Fibroblast of peridontal ligament (primary cell): Measurements from ENCODE around the gene CRIM1.
A peak's percentile ranks its signal among the peaks of the same experiment; 100 is the strongest.

ENCODE experiments used
- DNase-seq: peaks from one replicate; pipeline ENCODE4 v3.0.0-alpha.2; 2010; ENCODE audit errors: extremely low read depth

Gene CRIM1

GRCh38 chr2:36520431-36520830 lies 164.9 kb downstream of the CRIM1 start:
- DNase-seq, result no peak

GRCh38 chr2:36523153-36523552 lies 167.6 kb downstream of the CRIM1 start:
- DNase-seq, result no peak

GRCh38 chr2:36525245-36525644 lies 169.7 kb downstream of the CRIM1 start:
- no peak for DNase-seq

GRCh38 chr2:36526226-36526625 lies 170.6 kb downstream of the CRIM1 start:
- DNase-seq, result peak; percentile 59

GRCh38 chr2:36528274-36528673 lies 172.7 kb downstream of the CRIM1 start:
- no peak for DNase-seq

- DNase-seq, result no peak
Measured at GRCh38 chr2:36528766-36529392, 173.3 kb downstream of the CRIM1 start.

- peak; percentile 77 for DNase-seq
Measured at GRCh38 chr2:36530178-36530982, 174.8 kb downstream of the CRIM1 start.

GRCh38 chr2:36530983-36531354 lies 175.4 kb downstream of the CRIM1 start:
- peak; percentile 92 for DNase-seq

GRCh38 chr2:36534275-36534799 lies 178.8 kb downstream of the CRIM1 start:
- no peak for DNase-seq

- no peak for DNase-seq
Measured at GRCh38 chr2:36535099-36535498, 179.5 kb downstream of the CRIM1 start.

- DNase-seq, result no peak
Measured at GRCh38 chr2:36536776-36537175, 181.2 kb downstream of the CRIM1 start.

GRCh38 chr2:36538335-36538734 lies 182.8 kb downstream of the CRIM1 start:
- DNase-seq, result no peak

GRCh38 chr2:36539631-36540030 lies 184.1 kb downstream of the CRIM1 start:
- peak; percentile 44 for DNase-seq

GRCh38 chr2:36540986-36541754 lies 185.6 kb downstream of the CRIM1 start:
- DNase-seq, result no peak

GRCh38 chr2:36541891-36542595 lies 186.5 kb downstream of the CRIM1 start:
- no peak for DNase-seq

GRCh38 chr2:36544638-36545338 lies 189.2 kb downstream of the CRIM1 start:
- peak; percentile 32 for DNase-seq

- DNase-seq, result no peak
Measured at GRCh38 chr2:36545871-36546416, 190.4 kb downstream of the CRIM1 start.

- DNase-seq, result no peak
Measured at GRCh38 chr2:36547906-36548305, 192.3 kb downstream of the CRIM1 start.

GRCh38 chr2:36549165-36549574 lies 193.6 kb downstream of the CRIM1 start:
- DNase-seq, result peak; percentile 37

- DNase-seq, result no peak
Measured at GRCh38 chr2:36550006-36550405, 194.4 kb downstream of the CRIM1 start.

- DNase-seq, result no peak
Measured at GRCh38 chr2:36553683-36554082, 198.1 kb downstream of the CRIM1 start.
